ENCODE measurements around the gene AQP12B.
A peak's percentile ranks its signal among the peaks of the same experiment; 100 is the strongest.

The AQP12B gene

GRCh38 chr2:240716130-240716798, 33.6 kb upstream of the AQP12B start (continued):
- no peak for TF ChIP-seq ZNF518A (tag by site-specific recombination; conservative IDR thresholded peaks at IDR 0.05; ENCODE audit: low read depth)
- no peak for TF ChIP-seq HOXD13 (CRISPR knock-in tag; IDR thresholded peaks at IDR 0.05; ENCODE audit: borderline replicate concordance)
- no peak for TF ChIP-seq ZNF112 (tag by site-specific recombination; IDR thresholded peaks at IDR 0.05)
- no peak for TF ChIP-seq ZNF580 (tag by site-specific recombination; IDR thresholded peaks at IDR 0.05)
- TF ChIP-seq ZSCAN4 (tag by site-specific recombination; IDR thresholded peaks at IDR 0.05): no peak

- no peaks in the 10 kb centered on the region for H3K4me1 ChIP-seq (ENCODE audit: control insufficient read depth, insufficient read depth, low read length)
- ChIA-PET POLR2A (no interaction called here), CTCF (interaction anchor here (0.6 kb wide), 2 partner anchors 10 to 98 kb away, joined by 3 to 5 read pairs; no protein-coding TSS in a partner anchor)
- H3K36me3 ChIP-seq (ENCODE audit: control insufficient read depth in 2 of 2, insufficient read depth in 1 of 2, low read length in 2 of 2): no peaks in the 10 kb centered on the region
- H3K9me3 ChIP-seq (ENCODE audit: control insufficient read depth, insufficient read depth, low read depth, low read length): no peaks in the 10 kb centered on the region
- TF ChIP-seq ZNF2 (tag by site-specific recombination; IDR thresholded peaks at IDR 0.05) (no peak), ZNF654 (tag by site-specific recombination; IDR thresholded peaks at IDR 0.05; ENCODE audit: low read depth) (no peak), ZIC2 (tag by site-specific recombination; IDR thresholded peaks at IDR 0.05) (peak; percentile 14; the same call in 1 of the 2 replicates), ZNF600 (tag by site-specific recombination; IDR thresholded peaks at IDR 0.05) (0 out of 2 replicates have a peak, but pooled peaks have one; percentile 35)
- no peak overlapping the region for H3K27ac ChIP-seq (ENCODE audit: extremely low read depth, low read depth, low read length)
- no peak overlapping the region for H3K4me3 ChIP-seq (ENCODE audit: low read depth, low read length)
Observed at GRCh38 chr2:240714747-240715725, 32.4 kb upstream of the AQP12B start.

- ChIA-PET CTCF (no interaction called here), POLR2A (no interaction called here)
- Histone ChIP-seq H3K36me3 (ENCODE audit: control insufficient read depth in 2 of 2, insufficient read depth in 1 of 2, low read length in 2 of 2) (no peaks in the 10 kb centered on the region), H3K4me3 (ENCODE audit: low read depth, low read length) (no peak overlapping the region), H3K9me3 (ENCODE audit: control insufficient read depth, insufficient read depth, low read depth, low read length) (no peaks in the 10 kb centered on the region), H3K4me1 (ENCODE audit: control insufficient read depth, insufficient read depth, low read length) (no peaks in the 10 kb centered on the region), H3K27ac (ENCODE audit: extremely low read depth, low read depth, low read length) (no peak overlapping the region)
- TF ChIP-seq SP3 (tag by site-specific recombination; IDR thresholded peaks at IDR 0.05) (no peak), GFI1B (tag by site-specific recombination; IDR thresholded peaks at IDR 0.05) (no peak), ZNF202 (tag by site-specific recombination; IDR thresholded peaks at IDR 0.05; ENCODE audit: borderline replicate concordance) (no peak), ZIC2 (tag by site-specific recombination; IDR thresholded peaks at IDR 0.05) (peak; percentile 44; the same call in 1 of the 2 replicates), ZNF639 (tag by site-specific recombination; IDR thresholded peaks at IDR 0.05) (no peak), ZNF341 (tag by site-specific recombination; IDR thresholded peaks at IDR 0.05; ENCODE audit: low read depth) (no peak), GLIS1 (tag by site-specific recombination; IDR thresholded peaks at IDR 0.05) (peak; percentile 83), ZBTB17 (tag by site-specific recombination; IDR thresholded peaks at IDR 0.05) (no peak), ZNF184 (tag by site-specific recombination; IDR thresholded peaks at IDR 0.05) (no peak)
Observed at GRCh38 chr2:240713928-240714746, 31.5 kb upstream of the AQP12B start.

Data from HEK293 (cell line).